Lower leg skin (tissue), 4 donors: ENCODE measurements around the gene CSTB. TPM values are rescaled to one million over a fixed set of nuclear protein-coding genes. Genes with fewer than 3 reads are reported as not detected.

ENCODE experiments used
- DNase-seq, 2 donors: peaks; one replicate each; pipeline ENCODE4 v3.0.0-alpha.2; 2019; ENCODE audit warnings: low spot score in 2 of 2
- H3K4me3 ChIP-seq: fragments of 200-600 bp; sonication (generic); 2 replicates; pipeline ENCODE4 v1.5.1; 2017; ENCODE audit warnings: mild to moderate bottlenecking, low read depth; ENCODE audit not compliant: poor library complexity, severe bottlenecking
- POLR2A ChIP-seq, 2 donors: fragments of 450-650 bp; IDR thresholded peaks; one replicate each; pipeline ENCODE4 v1.6.1; 2016 to 2017; ENCODE audit warnings: antibody characterized with exemption in 2 of 2, mild to moderate bottlenecking in 1 of 2, moderate library complexity in 1 of 2
- WGBS, 2 donors: methylation state at CpG; one replicate each; pipeline ENCODE4 v1.1.5; 2018; 5-methylcytosine and 5-hydroxymethylcytosine counted together
- intact Hi-C: fragments of 100-400 bp; cut with DNase I; formaldehyde crosslinking; loops from one replicate; pipeline ENCODE4 v1.15.0; 2023; ENCODE audit warnings: low total_unique reads
- total RNA-seq, 4 donors: library from RNA; depleted of rRNA; stranded (reverse); fragments of >200 nt; gene quantifications; one replicate each; pipeline ENCODE4 v1.1.0, GENCODE V29; 2016
- TF ChIP-seq, protein P1 (sequence below), 3 donors: fragments of 450-650 bp; IDR thresholded peaks; one replicate each; pipeline ENCODE4 v1.5.1; 2016; ENCODE audit warnings: antibody characterized with exemption in 3 of 3, mild to moderate bottlenecking in 3 of 3, moderate library complexity in 2 of 3

CSTB gene
- total RNA-seq, 4 donors from 2014 or later = 11.0 to 29.3 (median 21.8) TPM

DNA sequence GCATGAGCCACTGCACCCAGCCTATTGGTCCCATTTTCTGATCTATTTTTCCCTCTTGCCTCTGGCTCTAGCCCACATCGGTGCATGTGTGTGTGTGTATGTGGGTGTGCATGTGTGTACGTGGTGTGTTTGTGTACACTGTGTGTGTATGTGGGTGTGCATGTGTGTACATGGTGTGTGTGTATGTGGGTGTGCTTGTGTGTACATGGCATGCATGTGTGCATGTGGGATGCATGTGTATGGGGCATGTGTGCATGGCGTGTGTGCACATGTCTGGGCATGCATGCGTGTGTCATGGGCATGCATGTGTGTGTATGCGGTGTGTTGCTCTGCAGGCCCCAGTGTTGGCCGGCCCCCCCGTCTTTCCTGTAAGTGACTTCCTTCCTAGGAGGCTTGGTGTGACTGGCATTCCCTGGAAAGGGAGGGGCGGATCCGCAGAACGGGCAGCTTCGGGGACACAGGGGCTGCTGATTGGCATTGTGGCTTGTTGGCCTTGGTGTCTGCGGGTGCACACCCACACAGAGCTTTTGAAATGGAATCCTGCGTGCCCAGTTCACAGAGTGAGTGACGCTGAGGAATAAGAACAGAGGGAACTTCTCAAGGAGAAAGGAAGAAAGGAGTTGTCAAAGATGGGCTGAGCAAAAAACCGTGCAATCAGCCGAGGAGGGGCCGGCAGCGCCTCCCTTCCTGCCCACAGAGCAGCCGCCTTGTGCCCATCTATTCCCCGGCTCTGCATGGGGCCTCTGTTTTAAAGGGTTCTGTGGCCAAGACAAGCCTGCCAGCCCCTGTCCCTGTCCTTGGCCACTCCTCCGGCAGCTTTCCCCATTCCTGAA, 49.2 kb downstream of the CSTB start:
- 54 to 71% methylated on average over 21 of the region's 21 CpGs for WGBS, 2 donors
- intact Hi-C loops = loop anchor here (10.0 kb wide), 1 partner anchor 62 kb away; no protein-coding TSS in a partner anchor
- no peak overlapping the region for H3K4me3 ChIP-seq
- no peak for DNase-seq
- TF ChIP-seq POLR2A (IDR thresholded peaks at IDR 0.05) = no peak
- TF ChIP-seq, protein P1, sequence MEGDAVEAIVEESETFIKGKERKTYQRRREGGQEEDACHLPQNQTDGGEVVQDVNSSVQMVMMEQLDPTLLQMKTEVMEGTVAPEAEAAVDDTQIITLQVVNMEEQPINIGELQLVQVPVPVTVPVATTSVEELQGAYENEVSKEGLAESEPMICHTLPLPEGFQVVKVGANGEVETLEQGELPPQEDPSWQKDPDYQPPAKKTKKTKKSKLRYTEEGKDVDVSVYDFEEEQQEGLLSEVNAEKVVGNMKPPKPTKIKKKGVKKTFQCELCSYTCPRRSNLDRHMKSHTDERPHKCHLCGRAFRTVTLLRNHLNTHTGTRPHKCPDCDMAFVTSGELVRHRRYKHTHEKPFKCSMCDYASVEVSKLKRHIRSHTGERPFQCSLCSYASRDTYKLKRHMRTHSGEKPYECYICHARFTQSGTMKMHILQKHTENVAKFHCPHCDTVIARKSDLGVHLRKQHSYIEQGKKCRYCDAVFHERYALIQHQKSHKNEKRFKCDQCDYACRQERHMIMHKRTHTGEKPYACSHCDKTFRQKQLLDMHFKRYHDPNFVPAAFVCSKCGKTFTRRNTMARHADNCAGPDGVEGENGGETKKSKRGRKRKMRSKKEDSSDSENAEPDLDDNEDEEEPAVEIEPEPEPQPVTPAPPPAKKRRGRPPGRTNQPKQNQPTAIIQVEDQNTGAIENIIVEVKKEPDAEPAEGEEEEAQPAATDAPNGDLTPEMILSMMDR (IDR thresholded peaks at IDR 0.05) = no peak

Other genes starting within 250 kb of the CSTB start
- under 1 TPM in 2 of 4 donors, not detected in 2; 0.39 to 0.97 TPM for gene HSF2BP, start 116.8 kb downstream of the CSTB start, total RNA-seq
- gene RRP1B, start 116.7 kb downstream of the CSTB start, total RNA-seq = 10 to 100 TPM; 15.4 to 22.2 (median 19.5) TPM
- gene PDXK, start 57.2 kb downstream of the CSTB start, total RNA-seq = 10 to 100 TPM; 19.5 to 55.6 (median 42.1) TPM
- gene RRP1, start 13.3 kb upstream of the CSTB start, total RNA-seq = 10 to 100 TPM; 19.5 to 43.2 (median 25.5) TPM
- gene AGPAT3, start 88.9 kb upstream of the CSTB start, total RNA-seq = 10 to 100 TPM; 32.1 to 58.8 (median 48.7) TPM
- gene TRAPPC10, start 236.0 kb upstream of the CSTB start, total RNA-seq = 10 to 100 TPM; 20.9 to 31.9 (median 31.2) TPM